Neuronal stem cell (in vitro differentiated cells): ENCODE data around the gene NRXN3.

Experiments used
- DNase-seq: peaks from one replicate; pipeline ENCODE4 v3.0.0-alpha.2; 2013; ENCODE audit warnings: low spot score
- H2AFZ ChIP-seq: one replicate; pipeline ENCODE4 v1.6.1; 2013; ENCODE audit warnings: mild to moderate bottlenecking, low read length, inconsistent platforms
- H2AK5ac ChIP-seq: 2 replicates; pipeline ENCODE4 v1.6.1; 2013; ENCODE audit warnings: low read depth, mild to moderate bottlenecking, inconsistent platforms, low read length, moderate library complexity, mixed read lengths
- H2BK120ac ChIP-seq: 2 replicates; pipeline ENCODE4 v1.6.1; 2013; ENCODE audit warnings: low read depth, mild to moderate bottlenecking, inconsistent platforms, low read length, moderate library complexity, mixed read lengths
- H2BK12ac ChIP-seq: one replicate; pipeline ENCODE4 v1.6.1; 2013; ENCODE audit warnings: low read length, inconsistent platforms
- H2BK15ac ChIP-seq: 2 replicates; pipeline ENCODE4 v1.6.1; 2013; ENCODE audit warnings: mild to moderate bottlenecking, low read length, inconsistent platforms, mixed read lengths
- H2BK5ac ChIP-seq: one replicate; pipeline ENCODE4 v1.6.1; 2013; ENCODE audit warnings: inconsistent platforms, mild to moderate bottlenecking, low read length, moderate library complexity
- H3K14ac ChIP-seq: one replicate; pipeline ENCODE4 v1.6.1; 2013; ENCODE audit warnings: low read length, inconsistent platforms
- H3K18ac ChIP-seq: 2 replicates; pipeline ENCODE4 v1.6.1; 2013; ENCODE audit warnings: low read length, inconsistent platforms
- H3K23ac ChIP-seq: 2 replicates; pipeline ENCODE4 v1.6.1; 2013; ENCODE audit warnings: low read depth, mild to moderate bottlenecking, mixed read lengths, low read length, inconsistent platforms; ENCODE audit not compliant: poor library complexity
- H3K27ac ChIP-seq: replicated peaks from 3 replicates; pipeline ENCODE4 v1.5.1; 2013; ENCODE audit warnings: low read length, inconsistent platforms
- H3K27me3 ChIP-seq, 3 experiments: 2 replicates each; pipeline ENCODE4 v1.6.1; 2013; ENCODE audit warnings: low read length in 3 of 3, mild to moderate bottlenecking in 2 of 3, inconsistent platforms in 1 of 3, low read depth in 1 of 3, mixed read lengths in 1 of 3, moderate library complexity in 1 of 3; ENCODE audit not compliant: control insufficient read depth in 3 of 3, insufficient read depth in 3 of 3
- H3K36me3 ChIP-seq, 2 donors: replicated peaks in 1 of 2; 2 replicates each; pipeline ENCODE4 v1.6.1; 2013; ENCODE audit warnings: low read length in 2 of 2; ENCODE audit not compliant: control insufficient read depth in 2 of 2, insufficient read depth in 2 of 2
- H3K4ac ChIP-seq: 2 replicates; pipeline ENCODE4 v1.6.1; 2013; ENCODE audit warnings: inconsistent platforms, mild to moderate bottlenecking, low read length, moderate library complexity
- H3K4me1 ChIP-seq, 2 donors: 1 replicate in 1 of 2; 2 replicates in 1 of 2; pipeline ENCODE4 v1.6.1; 2013; ENCODE audit warnings: low read length in 2 of 2, low read depth in 1 of 2; ENCODE audit not compliant: control insufficient read depth in 2 of 2, insufficient read depth in 1 of 2
- H3K4me2 ChIP-seq: one replicate; pipeline ENCODE4 v1.6.1; 2013; ENCODE audit warnings: mild to moderate bottlenecking, low read length, inconsistent platforms; ENCODE audit not compliant: insufficient read depth, poor library complexity, severe bottlenecking
- H3K4me3 ChIP-seq, 2 donors: 2 replicates each; pipeline ENCODE4 v1.5.1; 2013; ENCODE audit warnings: low read length in 2 of 2, mild to moderate bottlenecking in 2 of 2, inconsistent platforms in 1 of 2, moderate library complexity in 1 of 2
- H3K79me1 ChIP-seq: one replicate; pipeline ENCODE4 v1.6.1; 2013; ENCODE audit warnings: low read depth, mild to moderate bottlenecking, inconsistent platforms, low read length, moderate library complexity
- H3K9ac ChIP-seq: one replicate; pipeline ENCODE4 v1.6.1; 2013; ENCODE audit warnings: mild to moderate bottlenecking, low read depth, low read length, inconsistent platforms; ENCODE audit not compliant: poor library complexity
- H3K9me3 ChIP-seq, 2 donors: replicated peaks in 1 of 2; 2 replicates each; pipeline versions ENCODE3 to v1.6.1; 2013; ENCODE audit warnings: low read length in 2 of 2, mild to moderate bottlenecking in 2 of 2, inconsistent platforms in 1 of 2, low read depth in 1 of 2, mixed read lengths in 1 of 2, moderate library complexity in 1 of 2; ENCODE audit not compliant: control insufficient read depth in 2 of 2, insufficient read depth in 1 of 2
- H4K8ac ChIP-seq: one replicate; pipeline ENCODE4 v1.6.1; 2013; ENCODE audit warnings: low read depth, mild to moderate bottlenecking, inconsistent platforms, low read length, moderate library complexity
- H4K91ac ChIP-seq: one replicate; pipeline ENCODE4 v1.6.1; 2013; ENCODE audit warnings: low read length, low read depth, mild to moderate bottlenecking, inconsistent platforms; ENCODE audit not compliant: poor library complexity
- WGBS, 2 donors: extraction: QIAGEN DNeasy Blood & Tissue Kit; methylation state at CpG; one replicate each; pipeline ENCODE4 v1.1.7; 2013; ENCODE audit warnings: missing lambda C conversion rate in 2 of 2, mixed read lengths in 1 of 2; ENCODE audit not compliant: insufficient read length in 2 of 2, insufficient replicate concordance in 1 of 2; ENCODE audit errors: extremely low coverage in 2 of 2; 5-methylcytosine and 5-hydroxymethylcytosine counted together

NRXN3 gene

GRCh38 chr14:78325911-78326310 lies 155.7 kb downstream of the NRXN3 start:
- Histone ChIP-seq H2AFZ (no peak overlapping the region), H2BK5ac (no peak overlapping the region), H2BK120ac (no peak overlapping the region), H3K4ac (no peak overlapping the region), H4K8ac (no peak overlapping the region), H3K79me1 (no peaks in the 10 kb centered on the region), H2BK15ac (no peak overlapping the region), H3K9me3 (no peaks in the 10 kb centered on the region), H2AK5ac (no peak overlapping the region), H2BK12ac (no peak overlapping the region), H3K4me2 (no peak overlapping the region), H4K91ac (no peak overlapping the region), H3K27me3 (no peaks in the 10 kb centered on the region), H3K9ac (no peak overlapping the region), H3K4me1 (no peaks in the 10 kb centered on the region), H3K27ac (no peak overlapping the region), H3K18ac (no peak overlapping the region), H3K23ac (no peak overlapping the region), H3K14ac (no peak overlapping the region), H3K36me3 (no peaks in the 10 kb centered on the region), H3K4me3 (no peak overlapping the region)
- no peak for DNase-seq
- WGBS, 2 donors, result no CpG with 5 or more reads among the region's 2 CpGs

GRCh38 chr14:78327426-78328221 lies 157.5 kb downstream of the NRXN3 start:
- no peak overlapping the region for H3K27ac ChIP-seq
- no peak overlapping the region for H2AK5ac ChIP-seq
- H3K4me1 ChIP-seq, result no peaks in the 10 kb centered on the region
- no peak overlapping the region for H2BK15ac ChIP-seq
- H3K27me3 ChIP-seq, result no peaks in the 10 kb centered on the region
- no peak overlapping the region for H4K8ac ChIP-seq
- no peak for DNase-seq
- H3K4me3 ChIP-seq, result no peak overlapping the region
- no CpG with 5 or more reads among the region's 7 CpGs for WGBS, 2 donors
- no peaks in the 10 kb centered on the region for H3K79me1 ChIP-seq
- H3K23ac ChIP-seq, result no peak overlapping the region
- H3K36me3 ChIP-seq, result no peaks in the 10 kb centered on the region
- no peak overlapping the region for H3K4ac ChIP-seq
- no peak overlapping the region for H4K91ac ChIP-seq
- H2BK5ac ChIP-seq, result no peak overlapping the region
- H2BK120ac ChIP-seq, result no peak overlapping the region
- H3K18ac ChIP-seq, result no peak overlapping the region
- no peak overlapping the region for H3K14ac ChIP-seq
- no peak overlapping the region for H3K9ac ChIP-seq
- H2AFZ ChIP-seq, result no peak overlapping the region
- no peaks in the 10 kb centered on the region for H3K9me3 ChIP-seq
- no peak overlapping the region for H2BK12ac ChIP-seq
- H3K4me2 ChIP-seq, result no peak overlapping the region

GRCh38 chr14:78329371-78329770 lies 159.2 kb downstream of the NRXN3 start:
- Histone ChIP-seq H3K4ac (no peak overlapping the region), H2BK12ac (no peak overlapping the region), H2AFZ (no peak overlapping the region), H2AK5ac (no peak overlapping the region), H3K9ac (no peak overlapping the region), H3K36me3 (no peaks in the 10 kb centered on the region), H3K18ac (no peak overlapping the region), H2BK5ac (no peak overlapping the region), H2BK120ac (no peak overlapping the region), H3K9me3 (no peaks in the 10 kb centered on the region), H3K23ac (no peak overlapping the region), H3K79me1 (no peaks in the 10 kb centered on the region), H3K27ac (no peak overlapping the region), H3K27me3 (no peaks in the 10 kb centered on the region), H3K4me1 (no peaks in the 10 kb centered on the region), H3K4me2 (no peak overlapping the region), H4K91ac (no peak overlapping the region), H2BK15ac (no peak overlapping the region), H4K8ac (no peak overlapping the region), H3K14ac (no peak overlapping the region), H3K4me3 (no peak overlapping the region)
- DNase-seq, result no peak
- no CpG with 5 or more reads among the region's 1 CpG for WGBS, 2 donors

- Histone ChIP-seq H3K27me3 (no peaks in the 10 kb centered on the region), H3K9ac (no peak overlapping the region), H3K4me3 (no peak overlapping the region), H2BK5ac (no peak overlapping the region), H3K27ac (no peak overlapping the region), H3K9me3 (no peaks in the 10 kb centered on the region), H2AFZ (no peak overlapping the region), H3K14ac (no peak overlapping the region), H2BK12ac (no peak overlapping the region), H2BK120ac (no peak overlapping the region), H2BK15ac (no peak overlapping the region), H3K18ac (no peak overlapping the region), H4K8ac (no peak overlapping the region), H3K4ac (no peak overlapping the region), H3K4me2 (no peak overlapping the region), H3K79me1 (no peaks in the 10 kb centered on the region), H4K91ac (no peak overlapping the region), H3K4me1 (peaks cover 0 to 5% of the 10 kb centered on the region in 2 donors), H3K23ac (no peak overlapping the region), H3K36me3 (no peaks in the 10 kb centered on the region), H2AK5ac (no peak overlapping the region)
- WGBS, 2 donors, result no CpG with 5 or more reads among the region's 2 CpGs
- no peak for DNase-seq
Measured at GRCh38 chr14:78335531-78335930, 165.4 kb downstream of the NRXN3 start.
